ENCODE data around the gene TIAM2. TPM values are rescaled to one million over a fixed set of nuclear protein-coding genes. Genes with fewer than 3 reads are reported as not detected.

TIAM2 gene
- total and polyA plus RNA-seq, 12 donors = 4.0 to 24.7 (median 8.8) TPM

DNA sequence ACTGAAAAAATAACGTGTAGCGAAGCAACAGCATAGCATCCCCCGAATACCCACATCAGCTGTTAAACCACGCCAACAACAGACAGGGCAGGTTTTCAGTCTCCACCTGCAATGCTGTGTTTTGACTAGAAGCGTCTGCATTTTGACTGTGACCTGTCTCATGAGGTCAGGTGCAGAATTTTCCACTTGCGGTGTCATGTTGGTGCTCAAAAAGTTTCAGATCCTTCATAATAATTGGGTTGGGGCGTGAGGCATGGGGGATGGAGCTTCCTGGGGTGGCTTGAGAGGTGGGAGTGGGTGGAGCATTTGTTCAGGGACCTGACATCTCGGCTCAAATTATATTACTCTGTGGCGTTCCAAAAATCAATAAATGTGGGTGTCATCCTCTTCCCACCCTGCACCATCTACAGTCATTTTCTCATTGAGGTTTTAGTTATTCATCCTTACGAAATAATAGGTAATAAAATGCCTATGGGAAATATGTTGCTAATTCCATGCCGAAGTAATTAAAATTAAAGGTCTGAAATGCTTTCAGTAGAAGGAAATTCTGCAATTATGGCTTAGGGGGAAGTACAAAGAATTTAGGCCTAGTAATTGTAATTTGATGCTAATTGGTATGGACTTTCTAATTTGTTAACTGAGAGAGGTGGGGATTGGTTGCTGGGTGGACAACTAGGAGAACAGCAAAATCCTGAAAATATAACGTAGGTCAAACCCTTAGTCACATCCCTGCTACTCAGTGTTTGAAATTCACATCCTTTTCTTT is 81.0 kb downstream of the TIAM2 start:
- H3K9me3 ChIP-seq (replicated peaks in 1 of 3) = no peaks in the 10 kb centered on the region
- no peak for TF ChIP-seq POLR2A (IDR thresholded peaks at IDR 0.05)
- TF ChIP-seq CTCF (IDR thresholded peaks at IDR 0.05) = no peak
- no peak overlapping the region for H3K4me3 ChIP-seq
- H3K27me3 ChIP-seq = no peaks in the 10 kb centered on the region
- peaks cover 7 to 10% of the 10 kb centered on the region in 2 donors for H3K4me1 ChIP-seq (replicated peaks in 1 of 2)
- WGBS, 4 donors = 94 to 99% (median 95%) methylated on average over 12 of the region's 12 CpGs
- DNase-seq = no peak
- no peak overlapping the region for H3K27ac ChIP-seq
- intact Hi-C loops (cut with DNase I) = no loop called here
- no peaks in the 10 kb centered on the region for H3K36me3 ChIP-seq (replicated peaks in 1 of 2)

DNA sequence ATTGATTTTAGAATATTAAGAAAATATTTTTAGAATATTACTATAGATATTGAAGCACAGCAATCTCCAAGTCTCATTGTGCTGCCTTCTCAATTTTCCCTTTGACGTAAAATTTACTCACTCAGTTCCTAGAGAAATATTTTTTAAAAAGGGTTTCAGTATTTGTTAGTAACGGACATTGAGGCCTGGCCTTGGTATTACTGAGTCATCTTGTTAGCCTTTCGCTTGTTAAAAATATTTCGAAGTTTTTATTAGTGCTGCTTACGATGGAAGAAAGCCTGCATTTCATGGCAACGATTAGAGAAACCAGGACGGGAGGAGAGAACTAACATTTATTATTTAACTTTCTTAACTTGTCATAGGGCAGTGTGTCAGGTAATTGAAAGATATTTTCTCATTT is 82.2 kb downstream of the TIAM2 start:
- H3K27me3 ChIP-seq = no peaks in the 10 kb centered on the region
- peaks cover 7 to 10% of the 10 kb centered on the region in 2 donors for H3K4me1 ChIP-seq (replicated peaks in 1 of 2)
- intact Hi-C loops (cut with DNase I) = no loop called here
- DNase-seq = peak in 4 of 7 donors; percentile 28 to 54 (median 40)
- 38 to 52% (median 43%) methylated on average over 7 of the region's 7 CpGs for WGBS, 4 donors
- peak in 1 of 2 donors; percentile 35 for TF ChIP-seq POLR2A (IDR thresholded peaks at IDR 0.05)
- TF ChIP-seq CTCF (IDR thresholded peaks at IDR 0.05) = no peak
- H3K9me3 ChIP-seq (replicated peaks in 1 of 3) = no peaks in the 10 kb centered on the region
- no peak overlapping the region for H3K4me3 ChIP-seq
- H3K27ac ChIP-seq = peak overlapping the region in 4 of 5 donors; percentile 46 to 89 (median 76)
- H3K36me3 ChIP-seq (replicated peaks in 1 of 2) = no peaks in the 10 kb centered on the region

GRCh38 chr6:155077784-155078183 is 82.7 kb downstream of the TIAM2 start:
- Histone ChIP-seq H3K27ac (peak overlapping the region in 4 of 5 donors; percentile 46 to 89 (median 76)), H3K4me3 (no peak overlapping the region)
- intact Hi-C loops (cut with DNase I) = no loop called here

GRCh38 chr6:155078331-155078745 is 83.2 kb downstream of the TIAM2 start:
- Histone ChIP-seq H3K27ac (peak overlapping the region in 3 of 5 donors; percentile 74 to 89 (median 77)), H3K36me3 (replicated peaks in 1 of 2) (no peaks in the 10 kb centered on the region), H3K27me3 (no peaks in the 10 kb centered on the region), H3K9me3 (replicated peaks in 1 of 3) (no peaks in the 10 kb centered on the region), H3K4me3 (no peak overlapping the region), H3K4me1 (replicated peaks in 1 of 2) (peaks cover 7 to 10% of the 10 kb centered on the region in 2 donors)
- 41 to 45% (median 43%) methylated on average over 8 of the region's 8 CpGs for WGBS, 4 donors
- peak; percentile 30 to 72 (median 57) for DNase-seq
- TF ChIP-seq CTCF (IDR thresholded peaks at IDR 0.05) = no peak
- TF ChIP-seq POLR2A (IDR thresholded peaks at IDR 0.05) = peak in 1 of 2 donors; percentile 13
- intact Hi-C loops (cut with DNase I) = no loop called here

More at GRCh38 chr6:155077784-155078183, 82.7 kb downstream of the TIAM2 start:
- peaks cover 7 to 10% of the 10 kb centered on the region in 2 donors for H3K4me1 ChIP-seq (replicated peaks in 1 of 2)
- H3K36me3 ChIP-seq (replicated peaks in 1 of 2) = no peaks in the 10 kb centered on the region
- DNase-seq = peak in 2 of 7 donors; percentile 10 to 14
- H3K9me3 ChIP-seq (replicated peaks in 1 of 3) = no peaks in the 10 kb centered on the region
- TF ChIP-seq POLR2A (IDR thresholded peaks at IDR 0.05) = no peak
- no peak for TF ChIP-seq CTCF (IDR thresholded peaks at IDR 0.05)
- no peaks in the 10 kb centered on the region for H3K27me3 ChIP-seq
- 48 to 66% (median 61%) methylated on average over 2 of the region's 2 CpGs for WGBS, 4 donors

Measured in adrenal gland (tissue), 12 donors.